KOPT-K1 (cell line): Measurements from ENCODE around the gene PCDH20.
"Not testable (repeated sequence)": the region's sequence is repeated elsewhere in the genome, so short reads cannot be mapped to it uniquely, and the experiment has no call there.

Source experiments
- H3K27ac ChIP-seq: fragments of 200-600 bp; sonication (generic); 2 replicates; pipeline ENCODE4 v1.5.1; 2016; ENCODE audit warnings: antibody characterized with exemption, mild to moderate bottlenecking, low read depth, low read length; ENCODE audit not compliant: poor library complexity, severe bottlenecking
- H3K36me3 ChIP-seq: fragments of 200-600 bp; sonication (generic); 2 replicates; pipeline ENCODE4 v1.5.1; 2017; ENCODE audit warnings: antibody characterized with exemption, mild to moderate bottlenecking, low read length, moderate library complexity; ENCODE audit not compliant: insufficient read depth
- H3K9me3 ChIP-seq: fragments of 200-600 bp; sonication (generic); 2 replicates; pipeline ENCODE4 v1.5.1; 2017; ENCODE audit warnings: antibody characterized with exemption, low read length, mild to moderate bottlenecking; ENCODE audit not compliant: insufficient read depth, poor library complexity, severe bottlenecking

Gene PCDH20

DNA sequence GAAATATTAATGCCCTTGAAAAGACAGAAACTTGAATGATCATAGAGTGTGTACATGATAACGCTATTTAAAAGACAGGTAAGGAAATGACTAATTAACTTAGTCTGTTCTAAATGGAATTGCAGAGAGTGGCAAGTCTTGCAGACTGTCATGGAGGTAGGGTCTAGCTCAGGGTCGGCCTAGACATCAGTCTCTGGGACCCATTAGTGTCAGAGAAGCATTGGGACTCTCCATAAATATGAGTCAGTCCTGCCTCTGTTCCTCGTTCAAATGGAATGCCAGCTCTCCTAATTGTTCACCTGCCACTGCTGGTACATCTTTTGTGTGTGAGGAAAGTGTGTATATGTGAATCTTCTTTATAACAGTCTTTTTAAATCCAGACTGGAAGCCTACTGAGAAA, 28.0 kb downstream of the PCDH20 start:
- H3K36me3 ChIP-seq, result no peaks in the 10 kb centered on the region
- no peak overlapping the region for H3K27ac ChIP-seq
- H3K9me3 ChIP-seq, result no peaks in the 10 kb centered on the region

GRCh38 chr13:61383111-61383510, 32.5 kb downstream of the PCDH20 start:
- Histone ChIP-seq H3K9me3 (no peaks in the 10 kb centered on the region), H3K36me3 (no peaks in the 10 kb centered on the region), H3K27ac (no peak overlapping the region)

GRCh38 chr13:61370520-61370919, 45.1 kb downstream of the PCDH20 start:
- Histone ChIP-seq H3K36me3 (no peaks in the 10 kb centered on the region), H3K27ac (no peak overlapping the region), H3K9me3 (no peaks in the 10 kb centered on the region)

- H3K36me3 ChIP-seq, result not testable (repeated sequence)
Observed at GRCh38 chr13:61364690-61365089, 51.0 kb downstream of the PCDH20 start.

DNA sequence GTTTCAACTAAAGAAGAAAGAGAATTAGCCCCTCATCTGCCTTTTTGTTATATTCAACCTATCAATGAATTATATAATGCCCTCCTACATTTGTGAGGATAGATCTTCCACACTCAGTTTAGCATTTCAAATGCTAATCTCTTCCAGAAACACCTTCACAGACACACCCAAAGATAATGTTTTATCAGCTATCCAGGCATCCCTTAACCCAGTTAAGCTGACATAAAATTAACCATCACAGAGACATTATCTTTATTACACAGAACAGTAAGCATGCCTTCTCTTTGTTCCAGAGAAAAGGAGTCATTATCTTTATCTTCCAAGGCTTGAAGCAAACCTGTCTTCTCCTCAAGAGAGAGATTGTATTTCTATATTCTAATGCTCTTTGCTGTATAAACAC, 53.1 kb downstream of the PCDH20 start:
- Histone ChIP-seq H3K27ac (no peak overlapping the region), H3K36me3 (no peaks in the 10 kb centered on the region), H3K9me3 (no peaks in the 10 kb centered on the region)

More at GRCh38 chr13:61364690-61365089, 51.0 kb downstream of the PCDH20 start:
- H3K27ac ChIP-seq, H3K9me3 ChIP-seq: not testable (repeated sequence)
